ENCODE results near the gene MKNK2. TPM values are rescaled to one million over a fixed set of nuclear protein-coding genes. Genes with fewer than 3 reads are reported as not detected.
"Not testable (repeated sequence)": the region's sequence is repeated elsewhere in the genome, so short reads cannot be mapped to it uniquely, and the experiment has no call there.

MKNK2 gene
- total RNA-seq, 1 experiment from 2014 or later, result 80.9 TPM

DNA sequence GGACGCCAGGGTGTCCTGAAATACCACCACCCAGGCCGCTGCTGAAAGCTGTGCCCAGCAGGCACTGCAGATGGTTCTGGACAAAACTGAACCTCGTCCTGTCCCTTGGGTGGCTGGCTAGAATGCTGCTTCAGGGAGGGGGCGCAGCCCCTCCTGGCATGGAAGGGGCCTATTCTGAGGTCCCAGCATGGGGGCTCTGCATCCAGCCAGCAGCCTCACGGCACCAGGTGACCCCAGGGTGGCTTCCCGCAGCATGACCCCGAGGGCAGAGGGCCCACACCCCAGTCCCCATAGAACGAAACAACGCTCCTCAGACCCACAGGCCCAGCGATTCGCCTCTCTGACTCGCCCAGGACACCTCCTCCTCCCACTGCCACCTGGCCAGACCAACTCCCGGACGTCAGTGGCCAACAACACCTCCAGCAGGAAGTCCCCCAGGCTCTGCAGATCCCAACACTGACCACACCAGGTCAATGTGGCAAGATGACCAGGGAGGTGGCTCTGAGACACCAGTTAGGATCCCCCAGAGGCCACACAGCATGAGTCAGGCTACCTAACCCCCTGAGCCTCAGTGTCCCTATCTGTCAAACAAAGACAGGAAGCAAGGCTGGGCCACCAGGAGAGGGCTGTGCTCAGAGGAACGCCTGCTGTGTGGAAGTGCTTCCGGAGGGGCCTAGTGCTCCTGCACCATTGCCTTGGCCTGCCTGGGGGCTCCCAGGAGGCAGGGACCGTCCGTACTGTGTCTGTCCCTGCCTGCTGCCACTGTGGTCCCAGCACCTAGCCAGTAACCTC lies 6.1 kb downstream of the MKNK2 start:
- DNase-seq (ENCODE audit: low read depth), result no peak

DNA sequence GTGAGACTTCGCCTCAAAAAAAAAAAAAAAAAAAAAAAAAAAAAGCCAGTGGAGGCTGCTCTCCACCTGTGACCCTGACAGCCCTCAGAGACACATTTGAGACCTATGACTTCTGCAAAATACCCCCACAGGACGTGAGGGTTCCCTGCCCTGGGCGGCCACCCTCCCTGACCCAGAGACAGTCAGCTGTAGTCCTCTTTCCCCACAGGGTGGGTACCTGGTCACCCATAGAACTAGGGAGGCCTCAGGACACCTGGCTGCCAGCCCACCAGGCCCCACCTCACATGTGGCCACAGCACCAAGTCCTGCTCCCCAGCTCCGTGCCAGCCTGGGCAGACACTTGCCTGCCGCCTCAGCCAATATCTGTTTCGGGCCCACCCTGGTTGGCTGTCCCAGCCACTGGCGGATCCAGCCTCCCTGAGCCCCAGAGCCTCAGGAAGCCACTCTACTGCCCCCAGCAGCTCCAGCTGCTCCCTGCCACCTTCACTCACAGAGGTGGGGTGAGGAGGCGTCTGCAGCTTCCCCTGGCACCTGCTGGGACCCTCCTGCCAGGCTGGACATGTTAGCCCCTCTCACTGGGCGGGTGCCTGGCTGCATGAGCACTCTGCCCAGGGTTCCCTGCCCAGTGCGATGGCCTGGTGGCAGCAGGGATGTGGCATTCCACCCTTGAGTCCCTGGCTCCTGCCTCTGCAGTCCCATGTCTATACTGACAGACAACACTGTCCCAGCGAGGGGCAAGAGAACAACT lies 6.9 kb downstream of the MKNK2 start:
- DNase-seq (ENCODE audit: low read depth), result no peak

DNA sequence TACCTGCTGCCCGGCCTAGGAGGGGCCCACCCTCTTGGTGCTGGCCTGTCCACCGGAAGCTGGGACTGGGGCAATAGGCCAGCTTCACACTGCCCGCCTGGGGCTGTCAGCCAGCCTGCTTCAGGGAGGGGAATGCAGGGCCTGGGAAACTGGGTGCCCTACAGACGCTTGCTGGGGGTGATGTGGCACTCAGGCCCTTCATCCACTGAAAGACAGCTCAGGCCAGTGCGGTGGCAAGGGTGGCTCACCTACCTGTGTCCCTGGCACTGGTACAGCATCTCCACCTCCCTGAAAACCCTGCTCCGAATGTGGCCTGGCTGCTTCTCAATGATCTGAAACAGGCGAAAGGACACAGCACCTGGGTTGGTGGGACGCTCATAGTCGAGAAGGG lies 7.8 kb downstream of the MKNK2 start:
- no peak for DNase-seq (ENCODE audit: low read depth)

DNA sequence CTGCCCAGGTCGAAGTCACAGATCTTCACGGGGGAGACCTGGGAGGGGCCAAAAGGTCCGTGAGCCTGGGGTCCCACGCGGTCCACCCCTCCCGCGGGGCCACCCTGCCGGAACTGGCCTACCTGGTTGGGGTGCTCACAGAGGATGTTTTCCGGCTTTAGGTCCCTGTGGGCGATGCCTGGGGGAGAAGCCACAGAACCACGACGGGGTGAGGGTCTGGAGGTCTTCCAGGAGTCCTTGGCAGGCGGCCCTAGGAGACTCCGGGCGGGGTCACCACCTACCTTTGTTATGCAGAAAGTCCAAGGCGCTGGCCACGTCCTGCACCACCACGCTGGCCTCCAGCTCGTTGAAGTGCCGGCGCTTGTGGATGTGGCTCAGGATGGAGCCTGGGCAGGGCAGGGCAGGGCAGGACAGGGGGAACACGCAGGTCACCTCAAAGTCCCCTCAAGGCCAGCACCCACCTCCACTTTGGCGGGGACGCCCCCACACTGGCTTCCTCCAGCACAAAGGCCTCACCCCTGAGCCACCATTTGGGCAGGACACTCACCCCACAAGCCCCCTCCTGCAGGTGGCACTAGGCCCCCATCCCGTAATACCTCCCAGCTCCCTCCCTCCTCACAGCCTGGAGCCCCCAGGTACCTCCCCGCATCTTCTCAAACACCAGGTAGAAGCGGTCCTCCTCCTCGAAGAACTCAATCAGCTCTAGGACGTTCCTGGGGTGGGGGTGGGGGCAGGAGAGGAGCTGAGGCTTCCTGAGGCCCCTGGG lies 8.4 kb downstream of the MKNK2 start:
- no peak for DNase-seq (ENCODE audit: low read depth)

DNA sequence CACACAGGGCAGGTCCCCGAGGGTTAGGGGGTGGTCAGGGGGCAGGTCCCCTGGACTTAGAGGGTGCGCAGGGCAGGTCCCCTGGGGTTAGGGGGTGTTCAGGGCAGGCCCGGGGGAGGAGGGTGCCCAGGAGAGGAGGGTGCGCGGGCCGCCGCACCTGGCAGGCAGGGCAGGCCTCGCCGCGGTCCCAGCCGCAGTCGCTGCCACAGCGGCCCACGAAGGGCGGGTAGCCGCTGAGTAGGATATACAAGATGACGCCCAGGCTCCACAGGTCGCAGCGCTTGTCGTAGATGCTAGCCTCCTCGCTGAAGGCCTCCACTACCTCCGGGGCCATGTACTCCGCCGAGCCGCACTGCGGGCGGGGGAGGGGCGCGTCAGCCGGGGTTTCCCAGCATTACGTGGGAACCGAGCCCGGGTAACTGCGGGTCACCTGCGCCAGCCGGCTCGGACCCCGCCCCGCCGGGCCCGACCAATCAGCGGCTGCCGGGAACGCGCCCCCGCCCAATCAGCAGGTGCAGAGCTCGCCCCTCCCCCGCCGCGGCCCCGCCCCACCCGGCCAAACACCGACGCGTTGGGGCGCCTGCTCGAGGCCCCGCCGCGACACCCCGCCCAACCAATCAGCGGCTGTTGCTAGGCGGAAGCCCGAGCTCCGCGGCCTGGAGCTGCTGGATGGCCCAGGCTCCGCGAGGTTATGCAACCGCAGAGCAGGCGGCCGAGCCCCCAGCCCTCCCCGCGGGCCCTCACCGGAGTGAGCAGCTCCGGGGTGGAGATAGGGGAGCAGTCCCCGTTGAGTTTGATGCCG lies 9.2 kb downstream of the MKNK2 start:
- no peak for DNase-seq (ENCODE audit: low read depth)

DNA sequence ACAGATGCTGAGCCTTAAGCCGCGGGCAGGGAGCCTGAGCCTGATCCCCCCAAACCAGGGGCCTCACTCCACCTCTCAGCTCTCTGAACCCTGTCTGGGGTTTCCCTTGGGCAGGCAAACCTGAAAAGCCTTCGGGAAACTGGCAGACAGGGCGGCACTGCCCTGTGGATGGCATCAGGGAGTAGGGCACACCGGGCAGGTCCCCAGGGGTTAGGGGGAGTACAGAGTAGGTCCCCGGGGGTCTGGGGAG lies 9.7 kb downstream of the MKNK2 start:
- DNase-seq (ENCODE audit: low read depth), result no peak

DNA sequence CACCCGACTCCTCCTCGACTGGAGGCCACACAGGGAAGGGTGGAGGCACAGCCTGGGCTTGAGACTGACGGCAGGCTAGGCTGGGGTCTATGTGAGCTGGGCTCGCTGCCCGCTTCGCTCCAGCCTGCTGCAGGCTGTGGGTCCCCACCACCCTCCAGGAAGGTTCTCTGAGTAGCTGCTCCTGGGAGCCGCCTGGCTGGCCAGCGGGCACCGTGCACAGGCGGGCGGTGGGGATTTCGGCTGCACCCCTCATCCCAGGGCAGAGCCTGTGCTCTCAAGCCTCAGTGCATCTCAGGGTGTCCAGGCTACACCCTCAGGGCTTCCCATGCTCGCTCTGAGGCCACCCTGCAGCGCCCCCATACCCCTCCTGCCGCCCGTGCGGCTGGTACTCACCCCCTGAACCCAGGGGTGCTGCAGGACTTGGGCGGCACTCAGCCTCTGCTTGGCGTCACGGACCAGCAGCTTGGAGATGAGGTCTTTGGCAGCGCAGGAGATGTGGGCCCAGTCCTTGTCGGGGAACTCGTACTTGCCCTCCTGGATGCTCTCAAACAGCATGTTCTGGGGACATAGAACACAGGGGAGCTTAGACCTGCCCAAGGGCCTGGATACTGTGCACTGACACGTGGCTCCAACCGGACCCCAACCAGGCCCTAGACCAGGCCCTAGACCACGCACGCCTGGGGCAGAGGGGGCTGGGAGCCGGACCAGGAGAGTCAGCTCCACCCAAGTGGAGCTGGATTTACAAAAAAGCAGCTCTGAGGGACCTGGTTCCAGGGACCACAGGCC lies 10.2 kb downstream of the MKNK2 start:
- no peak for DNase-seq (ENCODE audit: low read depth)

DNA sequence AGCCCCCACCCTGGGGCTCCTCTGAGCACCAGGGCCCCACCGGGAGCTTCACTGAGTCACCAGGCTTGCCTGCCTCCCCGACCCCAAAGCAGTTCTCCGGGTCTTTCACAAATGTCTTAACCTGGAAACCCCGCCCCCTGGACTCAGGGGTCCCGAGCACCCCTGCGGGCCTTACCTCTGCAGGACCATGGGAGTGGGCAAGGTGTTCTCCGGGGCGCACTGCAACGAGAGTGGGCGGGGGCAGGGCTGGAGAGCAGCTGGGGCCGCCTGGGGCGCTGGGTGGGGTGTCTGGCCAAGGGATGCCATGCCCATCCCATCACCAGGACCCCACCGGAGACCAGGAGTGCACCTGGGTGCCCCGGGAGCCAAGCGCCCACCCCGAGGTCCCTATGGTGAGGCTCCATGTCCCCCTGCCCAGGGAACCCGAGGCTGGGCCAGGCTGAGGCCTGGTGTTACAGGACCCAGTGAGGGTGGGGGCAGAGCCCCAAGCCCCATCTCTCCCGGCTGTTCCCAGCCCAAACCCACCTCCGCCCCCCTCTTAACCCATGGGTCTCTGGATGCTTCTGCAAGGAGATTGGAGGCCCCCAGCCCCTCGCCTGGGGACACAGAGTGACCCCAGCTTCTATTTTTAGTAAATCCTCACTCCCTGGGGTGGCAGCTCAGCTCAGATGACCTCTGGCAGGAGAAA lies 10.9 kb downstream of the MKNK2 start:
- DNase-seq (ENCODE audit: low read depth), result no peak

DNA sequence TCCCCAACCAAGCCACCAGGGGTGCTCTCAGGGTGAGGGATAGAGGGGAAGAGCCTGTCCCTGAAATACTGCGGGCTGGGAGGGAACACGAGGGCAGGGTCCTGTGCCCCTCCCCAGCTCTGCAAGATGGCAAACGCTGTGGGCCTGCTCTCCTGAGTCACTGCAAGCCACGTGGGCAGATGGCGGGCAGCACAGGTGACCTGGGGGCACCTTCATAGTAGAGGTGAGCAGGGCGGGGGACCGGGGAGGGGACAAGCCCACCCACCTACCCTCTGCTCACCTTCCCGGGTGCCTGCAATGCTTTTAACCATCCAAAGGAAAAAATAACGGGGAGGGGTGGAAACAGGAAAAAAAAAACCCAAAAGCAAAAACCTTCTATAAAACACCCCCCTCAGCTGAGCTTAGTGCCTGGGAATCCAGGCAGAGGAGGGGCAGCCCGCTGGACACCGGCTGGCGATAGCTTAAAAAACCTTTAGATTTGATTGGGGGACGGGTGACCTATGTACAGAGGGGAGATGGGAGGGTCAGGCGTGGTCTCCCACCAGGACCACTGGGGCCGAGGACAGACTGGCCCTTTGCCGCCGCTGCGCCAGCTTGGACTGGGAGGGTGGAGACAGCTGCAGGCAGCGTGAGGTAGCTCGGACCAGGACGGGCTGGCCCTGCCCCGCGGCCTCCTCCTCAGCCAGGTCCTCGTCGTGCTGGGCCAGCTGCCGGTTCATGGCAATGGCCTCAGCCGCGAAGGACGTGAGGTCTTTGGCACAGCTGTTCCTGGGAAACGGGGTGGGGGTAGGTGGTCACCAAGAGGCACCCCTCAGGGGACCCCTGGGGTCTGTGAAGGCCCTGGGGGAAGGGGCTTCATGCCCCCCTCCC lies 11.7 kb downstream of the MKNK2 start:
- no peak for DNase-seq (ENCODE audit: low read depth)

DNA sequence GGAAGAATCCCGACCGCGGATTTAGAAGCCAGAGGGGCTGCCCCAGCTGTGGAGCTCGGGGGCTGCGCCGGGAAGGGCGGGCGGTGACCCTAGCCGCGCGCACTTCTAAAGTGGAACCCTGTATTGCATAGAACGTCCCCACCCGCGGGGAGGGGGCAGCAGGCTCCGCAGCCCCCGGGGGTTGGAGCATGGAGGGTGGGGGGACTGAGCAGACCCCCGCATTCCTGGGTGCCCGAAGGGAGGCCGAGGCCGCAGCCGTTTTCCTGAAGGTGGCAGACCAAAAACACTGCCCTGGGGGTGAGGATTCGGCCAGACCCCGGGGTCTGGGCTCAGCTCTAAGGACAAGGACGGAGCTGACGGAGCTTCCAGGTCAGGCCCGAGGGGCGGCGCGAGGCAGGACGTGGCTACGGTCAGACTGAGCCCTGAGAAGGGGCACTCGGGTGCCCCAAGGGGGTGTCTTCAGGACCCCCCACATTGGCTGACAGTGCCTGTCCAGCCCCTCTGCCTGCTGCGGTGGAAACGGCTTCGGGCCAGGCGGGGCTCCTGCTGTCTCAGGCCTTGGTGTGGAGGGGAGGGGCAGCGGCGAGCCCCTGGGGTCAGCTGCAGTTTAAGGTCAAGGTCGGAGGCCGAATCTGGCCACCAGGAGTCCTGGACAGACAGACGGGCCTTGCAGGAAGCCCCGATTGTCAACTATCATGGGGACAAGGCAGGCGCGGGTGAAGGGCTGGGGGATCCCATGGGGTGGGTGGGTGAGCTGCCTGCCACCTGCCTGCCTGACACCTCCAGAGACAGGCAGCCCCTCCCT lies 12.6 kb downstream of the MKNK2 start:
- DNase-seq (ENCODE audit: low read depth), result no peak

DNA sequence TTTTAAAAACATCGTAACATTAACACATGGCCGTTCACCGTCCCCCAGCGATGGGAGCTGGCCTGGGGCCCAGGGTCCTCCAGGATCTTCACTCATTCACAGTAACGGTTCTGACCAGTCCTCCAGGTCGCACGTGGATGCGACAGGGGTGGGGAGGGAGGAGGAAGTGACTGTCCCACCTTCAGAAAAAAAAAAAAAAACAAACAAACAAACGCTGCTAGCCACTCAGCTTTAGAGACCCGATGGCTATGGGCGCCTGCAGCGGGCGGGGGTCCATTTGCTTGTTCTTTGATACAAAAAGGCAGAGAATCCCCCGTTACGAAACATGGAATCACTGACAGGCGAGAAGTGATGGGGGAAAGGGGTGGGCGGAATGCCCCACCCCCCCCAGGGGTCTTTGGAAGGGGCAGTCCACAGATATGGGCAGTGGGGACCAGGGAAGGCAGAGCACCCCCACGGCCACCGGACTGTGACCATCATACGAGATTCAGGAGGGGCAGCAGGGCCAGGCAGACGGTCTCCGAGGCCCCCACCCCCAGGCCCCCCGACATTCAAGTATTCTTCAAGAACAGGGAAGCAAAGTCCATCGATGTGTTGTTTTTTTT lies 13.3 kb downstream of the MKNK2 start:
- no peak for DNase-seq (ENCODE audit: low read depth)

DNA sequence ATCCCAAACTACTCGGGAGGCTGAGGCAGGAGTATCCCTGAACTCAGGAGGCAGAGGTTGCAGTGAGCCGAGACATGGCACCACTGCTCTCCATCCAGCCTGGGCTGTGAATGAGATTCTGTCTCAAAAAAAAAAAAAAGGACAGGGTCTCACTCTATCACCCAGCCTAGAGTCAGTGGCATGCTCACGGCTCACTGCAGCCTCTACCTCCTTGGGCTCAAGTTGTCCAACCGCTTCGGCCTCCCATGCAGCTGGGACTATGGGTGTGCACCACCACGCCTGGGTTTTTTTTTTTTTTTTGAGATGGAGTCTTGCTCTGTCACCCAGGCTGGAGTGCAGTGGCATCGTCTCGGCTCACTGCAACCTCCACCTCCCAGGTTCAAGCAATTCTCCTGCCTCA lies 14.6 kb downstream of the MKNK2 start:
- no peak for DNase-seq (ENCODE audit: low read depth)

DNA sequence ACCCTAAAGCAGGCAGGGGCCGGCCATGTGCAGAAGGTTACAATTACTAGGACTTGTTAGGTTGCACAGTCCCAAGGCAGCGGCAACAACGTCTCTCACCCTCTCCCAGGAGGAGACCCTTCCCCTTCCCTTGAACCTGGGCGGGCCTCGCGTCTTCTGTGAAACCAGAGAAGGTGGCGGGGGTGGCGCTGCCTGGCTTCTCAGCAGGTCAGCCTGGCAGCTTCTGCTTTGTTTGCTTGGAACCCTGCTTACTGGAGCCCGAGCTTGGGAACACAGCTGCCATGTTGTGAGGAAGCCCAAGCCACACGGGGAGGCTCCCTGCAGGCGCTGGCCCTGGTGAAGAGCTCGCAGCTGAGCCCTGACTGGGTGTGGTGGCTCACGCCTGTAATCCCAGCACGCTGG lies 15.5 kb downstream of the MKNK2 start:
- DNase-seq (ENCODE audit: low read depth), result no peak

DNA sequence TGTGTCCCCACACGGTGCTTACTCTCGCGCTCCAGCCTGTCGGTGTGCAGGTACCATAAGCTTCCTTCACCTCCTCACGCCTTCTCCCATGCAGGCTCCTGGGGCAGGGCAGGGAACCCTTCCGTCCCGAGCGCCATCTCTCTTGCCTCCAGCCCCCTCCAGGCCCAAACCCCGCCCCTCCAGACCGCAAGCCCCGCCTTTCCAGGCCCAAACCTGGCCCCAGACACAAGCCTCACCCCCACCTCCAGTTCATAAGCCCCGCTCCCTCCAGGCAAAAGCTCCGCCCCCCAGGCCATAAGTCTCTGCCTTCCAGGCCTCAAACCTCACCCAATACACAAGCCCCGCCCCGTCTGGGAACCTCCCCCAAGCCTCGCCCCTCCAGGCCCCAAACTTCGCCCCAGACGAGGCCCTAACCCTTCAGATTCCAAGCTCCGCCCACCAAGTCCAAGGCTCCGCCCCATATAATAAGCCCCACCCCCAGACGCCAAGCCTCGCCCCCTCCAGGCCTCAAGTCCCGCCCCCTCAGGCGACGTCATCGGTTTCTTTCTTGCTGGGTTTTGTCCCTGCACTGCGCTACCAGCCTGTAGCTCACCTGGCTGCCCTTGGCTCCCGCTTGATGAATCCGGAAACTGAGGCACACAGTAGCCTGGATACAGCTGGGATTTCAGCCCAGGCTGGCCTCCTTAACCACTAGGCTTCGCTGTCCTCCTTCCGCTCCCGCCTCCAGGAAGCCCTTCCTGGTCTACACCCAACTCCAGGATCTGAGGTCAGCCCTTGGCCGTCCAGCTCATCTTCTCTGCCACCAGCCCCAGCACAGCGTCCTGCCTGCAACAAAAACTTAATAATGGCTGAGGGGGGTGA lies 16.1 kb downstream of the MKNK2 start:
- DNase-seq (ENCODE audit: low read depth), result no peak

DNA sequence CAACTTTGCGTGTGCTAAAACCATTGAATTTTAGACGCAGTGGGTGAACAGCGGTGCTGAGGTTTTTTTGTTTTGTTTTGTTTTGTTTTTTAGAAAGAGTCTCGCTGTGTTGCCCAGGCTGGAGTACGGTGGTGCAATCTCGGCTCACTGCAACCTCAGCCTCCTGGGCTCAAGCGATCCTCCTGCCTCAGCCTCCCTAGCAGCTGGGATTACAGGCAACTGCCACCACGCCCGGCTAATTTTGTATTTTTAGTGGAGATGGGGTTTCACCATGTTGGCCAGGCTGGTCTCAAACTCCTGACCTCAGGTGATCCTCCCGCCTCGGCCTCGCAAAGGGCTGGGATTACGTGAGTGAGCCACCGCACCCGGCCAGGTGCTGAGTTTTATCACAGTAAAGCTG lies 16.8 kb downstream of the MKNK2 start:
- not testable (repeated sequence) for DNase-seq (ENCODE audit: low read depth)

DNA sequence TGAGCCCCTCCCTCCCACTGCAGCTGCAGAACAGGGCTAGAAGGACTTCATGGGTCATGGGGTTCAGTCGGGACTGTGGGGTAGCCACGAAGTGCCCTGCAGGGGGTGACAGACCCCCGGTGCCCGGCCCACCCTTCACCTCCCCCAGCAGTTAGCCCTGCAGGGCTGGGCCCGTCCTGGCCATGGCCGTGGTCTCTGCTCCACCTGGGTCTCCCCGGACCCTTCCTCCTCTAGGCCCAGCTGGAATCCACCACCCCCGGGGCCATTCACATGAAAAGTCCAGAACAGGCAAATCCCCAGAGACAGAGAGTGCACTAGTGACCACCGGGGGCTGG lies 17.3 kb downstream of the MKNK2 start:
- DNase-seq (ENCODE audit: low read depth), result no peak

DNA sequence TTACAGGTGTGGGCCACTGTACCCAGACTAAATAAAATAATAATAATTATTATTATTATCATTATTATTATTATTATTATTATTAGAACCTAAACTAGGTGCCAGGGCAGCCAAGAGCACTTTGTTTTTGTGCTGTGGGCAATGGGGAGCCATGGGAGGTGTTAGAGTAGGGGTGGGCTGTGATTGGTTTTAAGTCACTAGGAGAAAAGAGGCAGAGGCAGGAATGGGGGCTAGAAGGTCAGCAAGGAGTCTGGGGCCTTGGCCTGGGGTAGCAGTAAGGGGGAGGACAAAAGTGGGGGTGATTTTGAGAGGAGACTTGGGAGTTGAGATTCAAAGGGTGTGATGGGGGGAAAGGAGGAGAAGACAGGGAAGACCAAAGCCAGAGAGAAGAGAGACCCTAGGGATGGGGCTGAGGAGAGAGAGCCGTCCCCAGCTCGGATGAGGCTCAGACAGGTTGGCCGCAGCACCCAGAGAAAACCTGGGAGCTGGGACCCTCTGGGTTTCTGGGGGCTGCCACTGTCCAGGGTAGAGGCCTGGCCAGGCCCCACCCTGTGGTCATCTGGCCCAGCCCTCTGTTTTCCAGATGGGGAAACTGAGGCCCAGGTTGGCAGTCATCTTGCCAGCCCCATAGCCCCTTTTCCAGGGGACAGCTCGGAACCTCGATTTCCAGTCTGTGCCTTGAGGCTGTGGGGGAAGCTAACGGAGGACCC lies 17.8 kb downstream of the MKNK2 start:
- DNase-seq (ENCODE audit: low read depth), result no peak

Data from M059J (cell line).